GM21737 (cell line): Measurements from ENCODE around the gene RTL10.

Experiments used
- ATAC-seq: cut with Tn5 transposase; IDR thresholded peaks from one replicate; pipeline ENCODE4 v1.9.1; 2021; ENCODE audit warnings: mild to moderate bottlenecking, moderate library complexity; ENCODE audit not compliant: unreplicated experiment

The RTL10 gene

GRCh38 chr22:19876941-19877625 is 22.4 kb upstream of the RTL10 start:
- ATAC-seq = no peak

GRCh38 chr22:19876314-19876940 is 21.8 kb upstream of the RTL10 start:
- ATAC-seq = no peak

- ATAC-seq = no peak
These were observed 21.0 kb upstream of the RTL10 start for GRCh38 chr22:19875531-19876313.

GRCh38 chr22:19875061-19875530 is 20.4 kb upstream of the RTL10 start:
- ATAC-seq = no peak

GRCh38 chr22:19874307-19875060 is 19.8 kb upstream of the RTL10 start:
- no peak for ATAC-seq

GRCh38 chr22:19873960-19874306 is 19.3 kb upstream of the RTL10 start:
- no peak for ATAC-seq

- ATAC-seq = no peak
These were observed 18.7 kb upstream of the RTL10 start for GRCh38 chr22:19873138-19873959.

GRCh38 chr22:19872779-19873137 is 18.1 kb upstream of the RTL10 start:
- no peak for ATAC-seq

GRCh38 chr22:19871845-19872778 is 17.4 kb upstream of the RTL10 start:
- ATAC-seq = no peak

- ATAC-seq = no peak
These were observed 16.6 kb upstream of the RTL10 start for GRCh38 chr22:19871023-19871844.

- no peak for ATAC-seq
These were observed 15.7 kb upstream of the RTL10 start for GRCh38 chr22:19870153-19871022.

- ATAC-seq = no peak
These were observed 15.0 kb upstream of the RTL10 start for GRCh38 chr22:19869497-19870152.

- ATAC-seq = no peak
These were observed 14.2 kb upstream of the RTL10 start for GRCh38 chr22:19868773-19869471.

GRCh38 chr22:19868333-19868732 is 13.7 kb upstream of the RTL10 start:
- no peak for ATAC-seq

- no peak for ATAC-seq
These were observed 12.9 kb upstream of the RTL10 start for GRCh38 chr22:19867617-19868016.

GRCh38 chr22:19866665-19867009 is 12.0 kb upstream of the RTL10 start:
- ATAC-seq = no peak
